ENCODE measurements around the gene ERI3. TPM values are rescaled to one million over a fixed set of nuclear protein-coding genes. Genes with fewer than 3 reads are reported as not detected.

Gene ERI3
- total and polyA plus RNA-seq, 2 of the 13 experiments (the other 11 are each of a cell fraction or from before 2014, with no cell fraction given), result 35.6 to 35.9 TPM

GRCh38 chr1:44322367-44322766 is 32.7 kb downstream of the ERI3 start:
- no peak for FAIRE-seq
- whole genome bisulfite sequencing (ENCODE audit: low lambda C conversion rate), result 100% methylated on average over 3 of the region's 3 CpGs

GRCh38 chr1:44321466-44321865 is 33.6 kb downstream of the ERI3 start:
- POLR2A ChIA-PET, result no interaction called here
- no peak overlapping the region for H3K4me3 ChIP-seq (replicated peaks in 1 of 3; ENCODE audit: insufficient read depth in 1 of 3, low read depth in 2 of 3, low read length in 3 of 3)
- no peak for TF ChIP-seq ZNF326 (CRISPR knock-in tag; IDR thresholded peaks at IDR 0.05; ENCODE audit: borderline replicate concordance)
- no peak for TF ChIP-seq PBX3 (CRISPR knock-in tag; IDR thresholded peaks at IDR 0.05; ENCODE audit: borderline replicate concordance)
- TF ChIP-seq PRDM4 (CRISPR knock-in tag; IDR thresholded peaks at IDR 0.05; ENCODE audit: borderline replicate concordance), result no peak
- TF ChIP-seq ZBED4 (CRISPR knock-in tag; IDR thresholded peaks at IDR 0.05; ENCODE audit: borderline replicate concordance), result no peak
- TF ChIP-seq ETV6 (CRISPR knock-in tag; conservative IDR thresholded peaks at IDR 0.05), result no peak
- TF ChIP-seq SOX5 (CRISPR knock-in tag; IDR thresholded peaks at IDR 0.05; ENCODE audit: borderline replicate concordance), result no peak
- no peak for TF ChIP-seq ZNF839 (CRISPR knock-in tag; IDR thresholded peaks at IDR 0.05; ENCODE audit: borderline replicate concordance)
- no peak for TF ChIP-seq SCMH1 (CRISPR knock-in tag; IDR thresholded peaks at IDR 0.05; ENCODE audit: borderline replicate concordance)
- TF ChIP-seq HMG20A (CRISPR knock-in tag; IDR thresholded peaks at IDR 0.05; ENCODE audit: borderline replicate concordance), result no peak

More at GRCh38 chr1:44322367-44322766, 32.7 kb downstream of the ERI3 start:
- ATAC-seq (no peak), DNase-seq (ENCODE audit: low spot score) (no peak)
- in situ Hi-C loops (cut with HindIII; ENCODE audit: extremely low pct_ligation_motif_present, low pct_unique_long_range_greater_than_20kb), result no loop called here
- H3K4me2 ChIP-seq (ENCODE audit: low read depth, low read length), result no peak overlapping the region
- H2AFZ ChIP-seq (ENCODE audit: low read length), result no peak overlapping the region
- peaks cover 3 to 34% of the 10 kb centered on the region in 2 experiments; a peak in 3 of 5 replicates for H3K36me3 ChIP-seq (replicated peaks in 1 of 2; ENCODE audit: control insufficient read depth in 1 of 2, insufficient read depth in 2 of 2, low read length in 2 of 2)
- peaks cover 2% of the 10 kb centered on the region for H3K4me1 ChIP-seq (ENCODE audit: insufficient read depth, low read length)
- intact Hi-C loops (cut with micrococcal nuclease; ENCODE audit: unreplicated experiment), result no loop called here
- BruUV-seq (replicated peaks), result no TSS peak
- H3K4me3 ChIP-seq (replicated peaks in 1 of 3; ENCODE audit: insufficient read depth in 1 of 3, low read depth in 2 of 3, low read length in 3 of 3), result no peak overlapping the region
- H3K9me3 ChIP-seq (ENCODE audit: low read length), result no peaks in the 10 kb centered on the region
- H3K79me2 ChIP-seq (ENCODE audit: insufficient read depth, low read length), result no peaks in the 10 kb centered on the region
- no peak for TF ChIP-seq PITX1 (CRISPR knock-in tag; IDR thresholded peaks at IDR 0.05)
- TF ChIP-seq JUND (CRISPR knock-in tag; IDR thresholded peaks at IDR 0.05), result no peak
- POLR2A ChIA-PET, result no interaction called here
- H3K9ac ChIP-seq (ENCODE audit: insufficient read depth, low read depth, low read length), result no peak overlapping the region
- no peaks in the 10 kb centered on the region for H4K20me1 ChIP-seq (ENCODE audit: insufficient read depth, low read length)
- H3K27me3 ChIP-seq (ENCODE audit: control insufficient read depth in 1 of 2, insufficient read depth in 2 of 2, low read length in 2 of 2), result no peaks in the 10 kb centered on the region
- H3K27ac ChIP-seq (ENCODE audit: extremely low read length, insufficient read depth, low read length), result no peak overlapping the region
- CTCF ChIA-PET (ENCODE audit: low intra/inter-chr PET ratio, low total read pairs), result interaction anchor here (0.9 kb wide), 1 partner anchor 104 kb away, joined by 6 read pairs; no protein-coding TSS in a partner anchor

More at GRCh38 chr1:44321466-44321865, 33.6 kb downstream of the ERI3 start:
- Histone ChIP-seq H3K27me3 (ENCODE audit: control insufficient read depth in 1 of 2, insufficient read depth in 2 of 2, low read length in 2 of 2) (no peaks in the 10 kb centered on the region), H3K36me3 (replicated peaks in 1 of 2; ENCODE audit: control insufficient read depth in 1 of 2, insufficient read depth in 2 of 2, low read length in 2 of 2) (peaks cover 6 to 41% of the 10 kb centered on the region in 2 experiments; a peak in 4 of 5 replicates), H3K9ac (ENCODE audit: insufficient read depth, low read depth, low read length) (no peak overlapping the region), H3K4me1 (ENCODE audit: insufficient read depth, low read length) (no peaks in the 10 kb centered on the region), H3K4me2 (ENCODE audit: low read depth, low read length) (no peak overlapping the region), H3K79me2 (ENCODE audit: insufficient read depth, low read length) (no peaks in the 10 kb centered on the region), H3K9me3 (ENCODE audit: low read length) (no peaks in the 10 kb centered on the region), H4K20me1 (ENCODE audit: insufficient read depth, low read length) (no peaks in the 10 kb centered on the region), H2AFZ (ENCODE audit: low read length) (no peak overlapping the region), H3K27ac (ENCODE audit: extremely low read length, insufficient read depth, low read length) (no peak overlapping the region)
- in situ Hi-C loops (cut with HindIII; ENCODE audit: extremely low pct_ligation_motif_present, low pct_unique_long_range_greater_than_20kb) (no loop called here), intact Hi-C loops (cut with micrococcal nuclease; ENCODE audit: unreplicated experiment) (no loop called here)
- ATAC-seq, result no peak
- WGBS (ENCODE audit: low lambda C conversion rate), result 70% methylated on average over 2 of the region's 2 CpGs
- no peak for DNase-seq (ENCODE audit: low spot score)
- no TSS peak for BruUV-seq (replicated peaks)
- no peak for FAIRE-seq
- CTCF ChIA-PET (ENCODE audit: low intra/inter-chr PET ratio, low total read pairs), result no interaction called here
